ENCODE data around the gene SMYD2.

The SMYD2 gene

GRCh38 chr1:214281720-214282629 is 1.0 kb downstream of the SMYD2 start:
- TF ChIP-seq GATA2 (IDR thresholded peaks at IDR 0.05; ENCODE audit: low read depth, low read length) = no peak
- no peak for TF ChIP-seq GATA3 (IDR thresholded peaks at IDR 0.05; ENCODE audit: low read depth, low read length)

GRCh38 chr1:214282630-214283242 is 1.8 kb downstream of the SMYD2 start:
- TF ChIP-seq GATA3 (IDR thresholded peaks at IDR 0.05; ENCODE audit: low read depth, low read length) (no peak), GATA2 (IDR thresholded peaks at IDR 0.05; ENCODE audit: low read depth, low read length) (no peak)

- TF ChIP-seq GATA3 (IDR thresholded peaks at IDR 0.05; ENCODE audit: low read depth, low read length) (no peak), GATA2 (IDR thresholded peaks at IDR 0.05; ENCODE audit: low read depth, low read length) (no peak)
Observed at GRCh38 chr1:214285610-214286440, 4.9 kb downstream of the SMYD2 start.

- TF ChIP-seq GATA2 (IDR thresholded peaks at IDR 0.05; ENCODE audit: low read depth, low read length) (no peak), GATA3 (IDR thresholded peaks at IDR 0.05; ENCODE audit: low read depth, low read length) (no peak)
Observed at GRCh38 chr1:214287884-214288283, 6.9 kb downstream of the SMYD2 start.

GRCh38 chr1:214289574-214290272 is 8.8 kb downstream of the SMYD2 start:
- no peak for TF ChIP-seq GATA3 (IDR thresholded peaks at IDR 0.05; ENCODE audit: low read depth, low read length)
- TF ChIP-seq GATA2 (IDR thresholded peaks at IDR 0.05; ENCODE audit: low read depth, low read length) = no peak

DNA sequence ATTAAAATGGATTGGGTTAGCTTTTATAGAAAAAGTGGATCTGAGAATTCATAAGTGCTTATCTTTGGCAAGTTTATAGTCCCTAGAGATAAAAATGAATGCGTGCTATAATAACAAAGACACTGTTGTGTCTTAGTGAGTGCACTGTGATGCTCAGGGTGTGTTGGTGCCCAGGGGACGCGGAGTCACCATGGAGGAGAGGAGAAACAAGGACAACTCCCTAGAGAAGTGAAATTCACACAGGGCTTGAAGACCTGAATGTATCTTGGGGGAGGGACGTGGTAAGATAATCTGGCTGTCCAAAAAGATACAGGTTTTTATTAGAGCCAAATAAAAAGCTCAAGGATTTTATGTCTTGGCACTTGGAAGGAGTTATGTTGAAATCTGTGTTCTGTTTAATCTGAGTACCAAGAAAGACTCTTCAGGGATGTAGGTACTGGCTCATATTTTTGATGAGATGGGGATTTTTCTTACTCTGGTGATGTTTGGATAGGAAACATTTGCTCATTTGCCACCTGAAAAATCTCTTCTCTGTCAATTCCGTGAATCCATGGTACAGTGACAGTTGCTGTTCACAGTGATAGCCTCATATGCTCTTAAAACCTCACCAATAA is 9.6 kb downstream of the SMYD2 start:
- TF ChIP-seq GATA2 (IDR thresholded peaks at IDR 0.05; ENCODE audit: low read depth, low read length) (no peak), GATA3 (IDR thresholded peaks at IDR 0.05; ENCODE audit: low read depth, low read length) (no peak)

DNA sequence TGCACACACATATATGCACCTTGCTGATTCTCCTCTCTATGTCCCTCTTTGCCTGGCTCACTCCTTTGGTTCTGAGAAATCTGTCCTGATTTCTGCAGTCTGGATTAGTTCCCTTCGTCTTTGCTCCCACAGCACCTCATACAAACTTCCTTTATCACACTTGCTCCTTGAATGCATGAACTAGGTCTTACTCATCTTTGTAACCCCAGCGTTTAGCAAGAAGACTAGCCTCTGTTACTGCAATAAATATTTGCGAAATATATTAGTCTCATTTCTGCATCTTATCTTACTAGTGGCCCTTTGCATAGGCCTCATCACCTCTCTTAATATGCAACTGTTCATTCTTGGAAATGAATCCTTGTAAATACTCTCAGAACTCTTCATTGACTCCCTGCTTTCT is 11.4 kb downstream of the SMYD2 start:
- TF ChIP-seq GATA2 (IDR thresholded peaks at IDR 0.05; ENCODE audit: low read depth, low read length) (no peak), GATA3 (IDR thresholded peaks at IDR 0.05; ENCODE audit: low read depth, low read length) (no peak)

DNA sequence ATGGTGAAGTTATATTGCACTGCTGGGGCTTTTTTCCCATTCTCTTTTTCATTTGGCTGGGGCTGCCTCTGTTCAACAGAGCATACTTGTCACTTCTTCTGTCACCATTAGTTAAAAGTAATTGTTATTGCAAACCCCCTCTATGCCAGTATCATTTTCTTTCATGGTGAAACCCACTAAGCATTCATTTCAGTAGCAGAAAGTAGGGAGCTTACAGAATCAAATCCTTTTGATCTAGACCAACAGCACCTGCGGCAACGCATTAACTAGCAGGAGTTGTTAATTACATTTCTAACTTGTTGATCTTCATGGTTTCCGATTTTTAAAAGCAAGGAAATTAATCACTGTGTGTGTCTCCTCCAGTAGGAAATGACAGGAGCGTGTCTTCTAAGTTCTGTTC is 15.0 kb downstream of the SMYD2 start:
- TF ChIP-seq GATA2 (IDR thresholded peaks at IDR 0.05; ENCODE audit: low read depth, low read length) (no peak), GATA3 (IDR thresholded peaks at IDR 0.05; ENCODE audit: low read depth, low read length) (no peak)

DNA sequence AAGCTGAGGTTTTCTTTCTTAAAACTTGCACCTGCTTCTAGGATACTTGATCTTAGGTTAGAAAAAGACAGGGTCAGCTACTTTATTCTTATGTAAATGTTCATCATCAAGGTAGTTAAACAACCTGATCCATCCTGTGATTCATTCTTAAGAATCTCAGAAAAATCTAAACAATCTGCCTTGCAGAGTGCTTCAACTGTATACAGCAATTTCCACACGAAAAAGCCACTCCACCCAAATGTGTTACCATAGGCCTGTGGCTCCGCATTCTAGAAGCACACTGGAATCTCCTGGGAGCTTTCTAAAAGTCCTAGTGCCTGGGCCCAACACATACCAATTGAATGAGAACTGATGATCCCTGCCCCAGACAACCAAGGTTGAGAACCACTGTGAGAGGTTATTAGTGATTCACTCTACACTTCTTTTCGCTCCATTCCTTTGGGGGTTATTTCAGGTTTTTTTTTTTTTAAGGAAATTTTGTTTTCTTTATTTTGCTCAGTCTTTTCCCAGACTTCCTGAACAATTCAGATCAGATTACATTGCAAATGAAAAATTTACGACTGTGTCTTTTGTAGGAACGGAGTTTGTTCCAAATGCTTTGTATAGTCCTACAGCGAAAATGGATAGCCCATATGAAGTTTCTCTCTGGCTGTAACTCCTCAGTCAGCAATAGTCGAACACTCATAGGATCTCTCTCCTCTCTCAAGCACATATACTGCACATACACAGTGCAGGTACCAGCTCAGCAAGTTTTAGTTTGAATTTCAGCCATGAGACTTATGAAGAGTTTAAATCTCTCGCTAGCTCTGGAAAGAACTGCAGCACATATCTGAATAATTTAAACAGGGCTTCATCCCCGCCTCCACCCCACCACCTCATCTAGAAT is 16.1 kb downstream of the SMYD2 start:
- TF ChIP-seq GATA2 (IDR thresholded peaks at IDR 0.05; ENCODE audit: low read depth, low read length) = no peak
- no peak for TF ChIP-seq GATA3 (IDR thresholded peaks at IDR 0.05; ENCODE audit: low read depth, low read length)

DNA sequence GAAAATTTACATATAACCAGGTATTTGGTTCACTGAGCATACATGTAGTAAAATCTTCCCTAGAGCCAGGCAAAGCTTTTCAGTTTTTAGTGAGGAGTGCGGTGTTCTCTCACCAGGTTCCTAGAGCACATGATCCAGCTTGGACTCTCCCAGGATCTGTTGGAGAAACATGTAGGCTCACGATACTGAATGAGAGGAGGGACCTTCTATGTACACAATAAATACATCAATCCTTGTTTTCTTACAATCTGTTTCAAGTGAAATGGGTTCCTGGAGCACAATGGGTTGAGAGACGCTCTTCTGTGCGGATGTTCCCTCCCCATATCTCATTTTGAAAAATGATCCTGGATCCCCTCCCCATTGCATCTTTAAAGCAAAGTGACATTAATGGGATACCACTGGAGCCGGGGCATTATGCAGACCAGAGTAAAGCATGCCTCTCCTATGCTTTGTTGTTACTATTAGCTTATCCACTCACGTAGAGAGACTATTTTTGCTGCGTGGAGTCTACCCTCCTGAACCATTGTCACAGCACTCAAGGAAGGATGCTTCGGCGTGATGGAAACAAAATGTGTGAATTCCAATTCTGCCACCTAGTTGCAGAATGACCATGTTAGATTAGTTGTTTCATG is 19.3 kb downstream of the SMYD2 start:
- TF ChIP-seq GATA3 (IDR thresholded peaks at IDR 0.05; ENCODE audit: low read depth, low read length) (no peak), GATA2 (IDR thresholded peaks at IDR 0.05; ENCODE audit: low read depth, low read length) (no peak)

DNA sequence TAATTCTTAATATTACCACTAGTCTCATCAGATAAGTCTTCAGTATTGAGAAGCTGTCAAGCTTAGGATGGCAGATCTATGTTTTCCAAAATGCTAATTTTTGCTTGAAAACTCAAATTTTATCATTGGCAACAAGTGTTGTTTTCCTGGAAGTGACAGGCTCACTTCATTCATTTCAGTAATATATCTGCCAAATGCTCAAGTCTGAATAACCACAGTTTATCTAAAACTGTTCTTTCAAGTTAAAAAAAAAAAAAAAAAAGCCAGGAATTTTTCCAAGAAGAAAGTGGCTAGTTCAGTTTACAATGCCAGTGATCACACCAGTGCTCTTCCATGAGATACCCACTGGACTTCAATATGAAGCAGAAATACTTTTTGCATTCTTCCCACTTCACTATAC is 20.6 kb downstream of the SMYD2 start:
- TF ChIP-seq GATA2 (IDR thresholded peaks at IDR 0.05; ENCODE audit: low read depth, low read length) (no peak), GATA3 (IDR thresholded peaks at IDR 0.05; ENCODE audit: low read depth, low read length) (no peak)
